Measurements from ENCODE around the gene CXADR. TPM values are rescaled to one million over a fixed set of nuclear protein-coding genes. Genes with fewer than 3 reads are reported as not detected.

Gene CXADR
- total RNA-seq, 1 donor from 2014 or later: 0.16 TPM

DNA sequence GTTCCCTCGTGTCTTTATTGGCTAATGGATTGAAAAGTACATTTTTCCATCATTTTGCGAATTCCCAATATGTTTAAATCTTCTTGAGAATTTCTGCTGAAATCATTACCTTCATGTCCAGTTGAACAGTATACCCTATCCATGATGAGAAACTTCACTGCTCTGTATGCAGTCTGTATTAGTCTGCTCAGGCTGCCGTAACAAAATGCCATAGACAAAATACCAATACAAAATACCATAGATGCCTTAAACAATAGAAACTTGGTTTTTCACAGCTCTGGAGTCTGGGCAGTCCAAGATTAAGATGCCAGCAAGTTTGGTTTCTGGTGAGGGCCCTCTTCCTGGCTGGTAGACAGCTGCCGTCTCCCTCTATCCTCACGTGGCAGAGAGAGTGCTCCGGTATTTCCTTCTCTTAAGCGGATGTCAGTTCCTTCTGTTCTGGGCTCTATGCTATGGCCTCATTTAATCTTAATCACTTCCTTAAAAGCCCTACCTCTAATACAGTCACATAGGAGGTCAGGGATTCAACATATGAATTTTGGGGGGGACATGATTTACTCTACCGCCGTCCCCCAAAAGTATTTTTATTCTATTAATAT, 27.0 kb downstream of the CXADR start:
- Mint-ChIP-seq H3K36me3 (ENCODE audit: low read depth) (no peaks in the 10 kb centered on the region), H3K27me3 (peaks cover 3% of the 10 kb centered on the region), H3K9me3 (no peaks in the 10 kb centered on the region), H3K4me1 (no peaks in the 10 kb centered on the region), H3K27ac (no peak overlapping the region), H3K4me3 (no peak overlapping the region)
- intact Hi-C loops (cut with micrococcal nuclease): no loop called here
- no peak for DNase-seq

DNA sequence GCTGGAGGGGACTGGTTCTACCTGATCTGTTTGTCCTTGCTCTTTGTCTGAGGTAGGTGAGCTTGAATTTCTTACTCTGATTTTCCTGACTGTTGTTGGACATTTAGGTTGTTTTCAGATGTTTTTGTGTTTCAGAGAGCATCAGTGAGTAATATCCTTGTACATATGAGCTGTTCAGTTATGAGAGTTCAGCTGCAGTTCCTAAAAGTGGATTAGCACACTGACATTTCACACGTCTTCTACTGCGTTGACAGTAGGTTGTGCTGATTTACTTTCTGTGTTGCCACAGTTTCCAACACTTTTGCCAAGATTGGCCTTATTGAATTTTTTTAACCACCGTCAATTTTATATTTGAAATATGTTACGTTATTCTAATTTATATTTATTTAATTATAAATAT, 27.7 kb downstream of the CXADR start:
- H3K4me1 Mint-ChIP-seq: no peaks in the 10 kb centered on the region
- no peak overlapping the region for H3K4me3 Mint-ChIP-seq

DNA sequence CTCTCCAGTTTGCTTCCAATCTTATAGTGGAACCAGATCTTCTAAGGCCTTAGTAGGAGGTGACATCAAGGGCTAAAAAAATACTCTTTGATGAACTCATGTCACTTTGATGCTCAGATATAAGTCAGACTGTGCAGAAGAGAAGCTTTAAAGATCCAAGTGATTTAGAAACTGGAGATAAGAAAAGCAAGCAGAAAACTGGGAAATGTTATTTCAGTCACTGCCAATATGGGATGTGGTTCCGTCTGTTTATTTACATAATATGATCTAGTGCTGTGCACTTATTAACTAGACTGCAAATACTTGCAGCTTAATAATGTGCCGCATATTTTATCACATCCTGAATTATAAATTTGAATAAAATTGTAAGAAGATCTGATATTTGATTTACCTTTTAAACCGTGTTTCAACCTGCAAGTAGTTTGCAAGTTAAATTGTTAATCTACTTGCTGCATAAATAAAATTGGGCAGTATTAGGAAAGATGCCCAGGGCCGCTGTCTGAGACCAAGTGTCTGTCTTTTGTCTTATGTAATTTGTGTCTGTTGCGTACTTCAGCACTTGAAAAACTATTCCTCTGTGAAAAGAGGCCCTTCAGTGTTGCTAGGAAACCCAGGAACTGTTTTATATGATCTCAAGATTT, 29.6 kb downstream of the CXADR start:
- Mint-ChIP-seq H3K4me1 (no peaks in the 10 kb centered on the region), H3K27me3 (peaks cover 3% of the 10 kb centered on the region), H3K9me3 (no peaks in the 10 kb centered on the region), H3K36me3 (ENCODE audit: low read depth) (no peaks in the 10 kb centered on the region), H3K27ac (no peak overlapping the region), H3K4me3 (no peak overlapping the region)
- DNase-seq: no peak
- intact Hi-C loops (cut with micrococcal nuclease): no loop called here

More for the DNA sequence above, 27.7 kb downstream of the CXADR start:
- intact Hi-C loops (cut with micrococcal nuclease): no loop called here
- DNase-seq: no peak
- peaks cover 3% of the 10 kb centered on the region for H3K27me3 Mint-ChIP-seq
- H3K27ac Mint-ChIP-seq: no peak overlapping the region
- H3K9me3 Mint-ChIP-seq: no peaks in the 10 kb centered on the region
- no peaks in the 10 kb centered on the region for H3K36me3 Mint-ChIP-seq (ENCODE audit: low read depth)

DNA sequence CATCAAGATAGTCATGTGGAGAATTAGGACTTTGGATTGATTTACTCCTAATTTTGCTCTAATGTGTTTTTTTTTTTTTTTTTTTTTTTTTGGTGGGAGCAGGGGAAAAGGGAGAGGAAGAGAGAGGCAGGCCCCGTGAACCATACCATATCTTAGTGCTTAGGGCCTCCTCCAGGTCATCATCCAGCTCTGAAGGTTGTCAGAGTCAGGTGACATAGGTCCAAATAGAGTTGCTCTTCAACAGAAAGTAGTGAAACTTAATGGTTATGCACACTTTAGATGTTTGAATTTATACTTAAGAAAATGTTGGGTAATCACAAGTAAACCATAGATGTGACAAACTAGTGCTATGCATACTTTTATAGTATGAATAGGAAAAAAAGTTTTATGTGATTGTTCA, 32.2 kb downstream of the CXADR start:
- H3K27me3 Mint-ChIP-seq: peaks cover 4% of the 10 kb centered on the region
- no peaks in the 10 kb centered on the region for H3K36me3 Mint-ChIP-seq (ENCODE audit: low read depth)
- no peaks in the 10 kb centered on the region for H3K4me1 Mint-ChIP-seq
- no peak overlapping the region for H3K4me3 Mint-ChIP-seq
- H3K9me3 Mint-ChIP-seq: no peaks in the 10 kb centered on the region
- DNase-seq: no peak
- intact Hi-C loops (cut with micrococcal nuclease): no loop called here
- no peak overlapping the region for H3K27ac Mint-ChIP-seq

DNA sequence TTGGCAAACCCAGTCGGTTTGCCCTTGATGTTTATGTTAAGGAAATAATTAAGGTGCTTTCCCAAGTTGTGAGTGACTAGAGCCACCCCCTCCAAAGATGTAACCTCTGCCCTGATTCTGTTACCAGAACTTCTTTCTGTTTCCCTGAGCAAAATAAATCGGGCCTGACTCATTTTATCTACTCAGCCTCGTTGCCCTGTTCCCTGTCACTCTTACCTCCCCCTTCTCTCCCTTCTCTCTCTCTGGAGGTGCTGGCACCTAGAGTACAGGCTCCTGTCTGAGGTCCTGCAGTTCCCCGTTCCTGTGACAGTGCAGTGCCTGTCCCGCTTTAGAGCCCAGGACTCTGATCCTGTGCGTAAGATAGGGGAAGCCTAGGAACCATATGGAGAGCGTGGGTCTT, 35.4 kb downstream of the CXADR start:
- Mint-ChIP-seq H3K27me3 (peaks cover 2% of the 10 kb centered on the region), H3K9me3 (no peaks in the 10 kb centered on the region), H3K36me3 (ENCODE audit: low read depth) (no peaks in the 10 kb centered on the region), H3K4me3 (no peak overlapping the region), H3K27ac (no peak overlapping the region), H3K4me1 (no peaks in the 10 kb centered on the region)
- DNase-seq: no peak
- intact Hi-C loops (cut with micrococcal nuclease): no loop called here

DNA sequence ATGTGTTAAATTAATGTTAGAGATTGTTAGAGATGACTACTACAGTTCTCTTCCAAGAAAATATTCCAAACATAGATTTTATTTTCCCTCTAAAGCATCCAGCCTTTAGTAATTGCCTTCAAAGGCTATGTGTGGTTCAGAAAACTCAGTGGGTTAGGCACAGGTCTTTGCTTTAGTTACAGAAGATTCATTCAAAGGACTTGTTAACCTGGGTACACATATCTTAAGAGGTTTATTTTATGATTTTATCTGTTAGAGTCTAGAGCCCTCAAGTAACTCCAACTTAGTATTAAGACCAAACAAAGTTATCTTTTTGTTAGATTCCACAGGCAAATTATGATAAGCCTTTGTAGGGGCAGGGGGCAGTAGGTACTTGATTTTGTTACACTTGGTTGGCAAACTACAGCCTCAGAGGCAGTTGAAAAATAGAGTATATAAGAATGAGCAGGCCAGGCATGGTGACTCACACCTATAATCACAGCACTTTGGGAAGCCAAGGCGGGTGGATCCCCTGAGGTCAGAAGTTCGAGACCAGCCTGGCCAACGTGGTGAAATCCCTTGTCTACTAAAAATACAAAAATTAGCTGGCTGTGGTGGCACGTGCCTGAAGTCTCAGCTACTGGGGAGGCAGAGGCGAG, 37.9 kb downstream of the CXADR start:
- Mint-ChIP-seq H3K27ac (no peak overlapping the region), H3K4me1 (no peaks in the 10 kb centered on the region)
- intact Hi-C loops (cut with micrococcal nuclease): no loop called here

DNA sequence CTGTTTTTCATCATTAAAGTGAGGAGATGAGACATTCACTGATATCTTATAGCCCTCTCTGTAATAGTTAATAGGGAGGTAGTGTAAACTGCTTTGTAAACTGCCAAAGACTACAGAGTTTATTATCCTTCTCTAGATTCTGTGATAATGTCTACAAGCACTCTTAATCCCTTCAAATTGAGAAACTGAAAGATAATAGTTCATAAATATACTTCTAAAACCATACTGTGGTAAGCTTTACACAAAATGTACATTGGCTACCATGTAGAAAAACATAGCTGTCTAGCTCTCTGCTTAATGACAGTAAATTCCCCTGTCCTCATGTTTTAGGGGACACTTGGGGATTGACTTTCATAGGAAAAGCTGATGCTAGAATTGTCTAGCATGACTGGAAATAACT, 39.6 kb downstream of the CXADR start:
- DNase-seq: no peak
- H3K27ac Mint-ChIP-seq: no peak overlapping the region
- no peaks in the 10 kb centered on the region for H3K36me3 Mint-ChIP-seq (ENCODE audit: low read depth)
- H3K27me3 Mint-ChIP-seq: peaks cover 2% of the 10 kb centered on the region
- intact Hi-C loops (cut with micrococcal nuclease): no loop called here
- H3K4me1 Mint-ChIP-seq: no peaks in the 10 kb centered on the region
- H3K9me3 Mint-ChIP-seq: no peaks in the 10 kb centered on the region
- no peak overlapping the region for H3K4me3 Mint-ChIP-seq

More for the DNA sequence above, 37.9 kb downstream of the CXADR start:
- no peak overlapping the region for H3K4me3 Mint-ChIP-seq
- H3K27me3 Mint-ChIP-seq: peaks cover 2% of the 10 kb centered on the region
- DNase-seq: no peak
- no peaks in the 10 kb centered on the region for H3K36me3 Mint-ChIP-seq (ENCODE audit: low read depth)
- H3K9me3 Mint-ChIP-seq: no peaks in the 10 kb centered on the region

DNA sequence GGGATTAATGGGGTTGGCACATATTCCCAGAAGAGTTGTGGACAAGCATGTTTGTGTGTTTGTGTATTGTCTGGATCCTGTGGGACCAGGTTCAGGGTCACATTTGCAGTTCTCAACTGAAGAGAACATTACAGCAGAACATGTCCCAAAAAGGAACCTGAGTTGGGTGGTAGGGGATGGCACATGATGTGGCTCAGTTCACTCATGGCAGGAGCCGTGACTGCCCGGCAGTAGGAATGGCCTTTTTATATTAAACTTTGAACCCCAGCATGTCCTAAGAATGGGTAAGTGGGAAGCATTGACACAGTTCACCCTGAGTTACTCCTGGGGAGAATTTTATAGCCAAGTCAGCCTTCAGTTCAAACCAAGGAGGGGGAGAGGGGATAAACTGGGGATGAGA, 41.3 kb downstream of the CXADR start:
- no peak overlapping the region for H3K27ac Mint-ChIP-seq
- no peaks in the 10 kb centered on the region for H3K9me3 Mint-ChIP-seq
- no peaks in the 10 kb centered on the region for H3K36me3 Mint-ChIP-seq (ENCODE audit: low read depth)
- intact Hi-C loops (cut with micrococcal nuclease): no loop called here
- no peaks in the 10 kb centered on the region for H3K27me3 Mint-ChIP-seq
- DNase-seq: no peak
- no peaks in the 10 kb centered on the region for H3K4me1 Mint-ChIP-seq
- no peak overlapping the region for H3K4me3 Mint-ChIP-seq

DNA sequence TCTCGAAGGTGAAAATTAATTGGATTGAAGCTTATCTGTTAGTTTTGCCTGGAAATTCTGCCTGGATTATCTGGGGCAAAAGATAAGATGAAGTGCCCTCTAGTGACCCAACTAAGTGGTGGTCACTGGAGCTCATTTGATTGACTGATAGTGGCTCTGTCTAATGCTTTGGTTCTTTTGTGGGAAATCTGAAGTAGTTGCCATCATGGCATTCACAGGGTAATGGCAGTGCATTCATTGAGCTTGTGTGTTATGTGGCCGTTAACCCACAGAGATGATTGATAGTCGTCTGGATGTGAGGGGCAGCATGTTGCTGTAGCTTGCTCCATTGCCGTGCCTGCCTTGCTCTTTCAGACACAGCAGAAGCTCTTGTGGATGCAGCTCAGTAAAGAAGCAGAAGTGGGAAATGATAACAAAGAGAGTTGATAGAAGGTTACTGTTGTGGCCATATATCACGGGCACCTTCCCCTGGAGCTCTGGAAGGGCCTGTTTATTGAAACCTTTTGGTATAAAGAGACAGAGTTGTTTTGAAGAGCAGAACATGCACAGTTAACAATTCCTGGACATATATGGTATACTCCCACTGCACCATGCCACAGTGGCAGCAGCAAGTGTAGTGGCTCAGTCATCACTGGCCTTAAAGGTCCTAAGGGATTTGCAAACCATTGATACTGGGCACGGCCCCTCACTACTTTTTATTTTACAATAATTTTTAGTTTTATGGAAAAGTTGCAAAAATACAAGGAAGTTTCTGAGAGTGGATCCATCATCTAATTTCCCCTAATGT, 42.0 kb downstream of the CXADR start:
- Mint-ChIP-seq H3K9me3 (no peaks in the 10 kb centered on the region), H3K4me3 (no peak overlapping the region), H3K4me1 (no peaks in the 10 kb centered on the region), H3K36me3 (ENCODE audit: low read depth) (no peaks in the 10 kb centered on the region), H3K27me3 (no peaks in the 10 kb centered on the region), H3K27ac (no peak overlapping the region)
- intact Hi-C loops (cut with micrococcal nuclease): no loop called here
- DNase-seq: no peak

DNA sequence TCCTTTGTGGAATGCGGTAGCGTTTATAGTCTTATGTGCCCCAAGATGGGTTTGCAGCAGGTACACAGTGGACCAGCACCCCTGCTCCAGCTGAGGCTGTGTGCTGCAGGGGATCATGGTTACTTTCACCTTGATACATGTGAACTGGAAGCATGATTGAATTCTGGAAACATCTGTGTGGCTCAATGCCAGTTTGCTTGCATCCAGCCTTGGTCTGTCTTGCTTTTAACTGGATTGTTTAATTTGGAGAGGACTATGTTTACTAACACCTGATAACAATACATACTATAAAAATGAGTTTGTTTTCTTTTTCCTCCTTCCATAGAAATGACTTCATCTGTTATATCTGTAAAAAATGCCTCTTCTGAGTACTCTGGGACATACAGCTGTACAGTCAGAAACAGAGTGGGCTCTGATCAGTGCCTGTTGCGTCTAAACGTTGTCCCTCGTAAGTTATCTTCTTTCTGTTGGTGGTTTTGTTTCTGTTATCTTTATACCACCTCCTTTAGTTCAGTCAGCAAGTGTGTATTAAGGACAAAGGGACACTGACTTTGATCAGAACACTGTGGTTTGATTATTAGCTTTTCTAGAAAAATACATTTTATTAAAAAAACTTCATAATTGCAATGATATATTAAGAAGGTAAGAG, 47.7 kb downstream of the CXADR start:
- no peaks in the 10 kb centered on the region for H3K4me1 Mint-ChIP-seq
- no peaks in the 10 kb centered on the region for H3K27me3 Mint-ChIP-seq
- intact Hi-C loops (cut with micrococcal nuclease): no loop called here
- DNase-seq: no peak
- no peak overlapping the region for H3K4me3 Mint-ChIP-seq
- H3K9me3 Mint-ChIP-seq: no peaks in the 10 kb centered on the region
- no peaks in the 10 kb centered on the region for H3K36me3 Mint-ChIP-seq (ENCODE audit: low read depth)
- H3K27ac Mint-ChIP-seq: no peak overlapping the region

DNA sequence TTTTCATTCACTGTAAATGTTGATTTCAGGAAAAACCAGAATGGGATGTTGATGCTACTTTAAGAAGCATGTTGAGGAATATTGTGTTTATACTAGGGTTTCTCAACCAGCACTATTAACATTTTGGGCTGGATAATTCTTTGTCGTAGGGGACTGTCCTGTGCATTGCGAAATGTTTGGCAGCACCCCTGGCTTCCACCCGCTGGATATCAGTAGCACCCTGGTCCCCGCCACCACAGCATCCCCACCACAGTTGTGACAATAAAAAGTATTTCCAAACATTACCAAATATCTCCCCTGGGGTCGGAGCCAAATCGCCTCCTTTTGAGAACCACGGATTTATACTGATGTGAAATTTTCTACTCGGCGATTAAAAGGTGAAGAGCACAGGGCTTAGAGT, 57.9 kb downstream of the CXADR start:
- Mint-ChIP-seq H3K36me3 (ENCODE audit: low read depth) (no peaks in the 10 kb centered on the region), H3K4me3 (no peak overlapping the region), H3K4me1 (no peaks in the 10 kb centered on the region), H3K9me3 (no peaks in the 10 kb centered on the region), H3K27ac (no peak overlapping the region), H3K27me3 (peaks cover 3% of the 10 kb centered on the region)
- intact Hi-C loops (cut with micrococcal nuclease): no loop called here
- DNase-seq: no peak

DNA sequence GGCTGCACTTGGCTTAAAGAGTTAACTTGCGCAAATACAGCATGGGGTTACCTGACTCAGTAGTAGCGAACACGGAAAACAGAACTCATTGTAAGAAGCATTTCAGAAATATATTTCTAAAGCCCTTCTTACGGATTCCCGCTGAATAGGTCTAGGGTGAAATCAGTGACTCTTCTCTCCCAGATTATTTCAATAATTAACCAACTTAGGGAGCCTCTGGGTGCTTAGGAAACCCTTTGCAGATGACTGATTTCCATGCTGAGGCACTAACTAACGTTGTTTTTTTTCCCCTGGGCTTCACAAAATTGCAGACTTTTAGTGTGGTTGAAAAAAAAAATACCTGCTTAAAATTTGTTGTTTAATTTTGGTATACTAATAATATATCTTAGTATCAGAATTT, 59.6 kb downstream of the CXADR start:
- intact Hi-C loops (cut with micrococcal nuclease): no loop called here
- no peaks in the 10 kb centered on the region for H3K9me3 Mint-ChIP-seq
- H3K4me3 Mint-ChIP-seq: no peak overlapping the region
- H3K4me1 Mint-ChIP-seq: no peaks in the 10 kb centered on the region
- H3K27ac Mint-ChIP-seq: no peak overlapping the region
- H3K36me3 Mint-ChIP-seq (ENCODE audit: low read depth): no peaks in the 10 kb centered on the region
- DNase-seq: no peak
- peaks cover 3% of the 10 kb centered on the region for H3K27me3 Mint-ChIP-seq

DNA sequence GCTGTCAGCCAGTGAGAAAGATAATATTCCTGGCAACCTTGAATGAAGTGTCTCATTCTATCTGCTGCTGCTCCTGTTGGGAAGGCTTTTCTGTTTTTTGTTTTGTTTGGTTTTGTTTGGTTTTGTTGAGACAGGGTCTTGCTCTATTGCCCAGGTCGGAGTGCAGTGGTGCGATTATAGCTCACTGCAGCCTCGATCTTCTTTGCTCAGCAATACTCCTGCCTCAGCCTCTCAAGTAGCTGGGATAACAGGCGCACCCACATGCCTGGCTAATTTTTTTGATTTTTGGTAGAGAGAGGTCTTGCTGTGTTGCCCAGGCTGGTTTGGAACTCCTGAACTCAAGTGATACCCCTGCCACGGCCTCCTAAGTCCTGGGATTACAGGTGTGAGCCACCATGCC, 62.2 kb downstream of the CXADR start:
- Mint-ChIP-seq H3K4me1 (no peaks in the 10 kb centered on the region), H3K4me3 (no peak overlapping the region), H3K27ac (no peak overlapping the region), H3K27me3 (peaks cover 8% of the 10 kb centered on the region), H3K36me3 (ENCODE audit: low read depth) (no peaks in the 10 kb centered on the region), H3K9me3 (no peaks in the 10 kb centered on the region)
- no peak for DNase-seq
- intact Hi-C loops (cut with micrococcal nuclease): no loop called here

All from activated CD4-positive, alpha-beta T cell treated with anti-CD3 and anti-CD28 coated beads, Interleukin-2, amount 10 ng/mL, durations not matched to agents 24 days and 14 days (primary cell).